ENCODE data around the gene SMYD3.

SMYD3 gene

DNA sequence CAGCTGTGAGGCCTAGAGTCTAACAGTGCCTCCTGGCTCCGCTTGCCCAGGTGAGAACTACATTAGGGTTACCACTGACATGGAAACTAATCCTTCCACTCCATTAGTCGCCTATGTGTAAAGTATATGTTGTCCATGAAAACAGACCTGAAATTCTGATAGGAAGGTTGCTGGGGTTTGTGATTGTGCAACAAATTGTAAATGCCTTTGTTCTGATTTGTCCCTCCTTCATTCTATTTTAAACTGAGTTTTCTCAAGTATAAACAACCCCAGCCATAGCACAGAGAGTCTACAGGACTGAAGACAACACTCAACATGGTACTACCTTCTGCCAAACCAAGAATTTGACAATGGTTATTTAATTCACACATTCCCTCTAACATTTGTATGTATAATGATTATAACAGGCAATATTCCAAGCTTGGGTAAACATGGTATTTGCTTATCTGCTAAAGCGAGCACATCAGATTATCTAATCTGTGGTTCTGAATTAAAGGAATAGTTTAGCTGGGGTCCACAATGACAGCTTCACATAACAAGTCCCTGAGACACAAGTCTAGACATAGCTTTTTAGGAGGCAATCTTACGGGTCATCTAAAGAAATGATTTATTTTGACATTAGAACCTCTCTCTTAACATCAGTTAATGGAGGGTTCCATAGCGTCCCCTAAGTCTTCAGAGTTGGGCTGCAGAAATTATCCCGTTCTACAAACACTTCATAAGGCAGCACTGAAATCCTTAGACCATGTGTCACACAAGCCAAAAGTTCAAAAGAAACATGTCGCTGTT lies 633.0 kb downstream of the SMYD3 start:
- Histone ChIP-seq H3K4me2 (no peak overlapping the region), H3K9ac (no peak overlapping the region), H3K4me1 (peaks cover 0 to 17% (median 8%) of the 10 kb centered on the region in 10 experiments; a peak in 15 of 20 replicates), H4K20me1 (no peaks in the 10 kb centered on the region), H3K27ac (no peak overlapping the region), H3K4me3 (no peak overlapping the region), H3K27me3 (no peaks in the 10 kb centered on the region), H3K36me3 (peaks cover 0 to 7% (median 0%) of the 10 kb centered on the region in 11 experiments; a peak in 2 of 22 replicates), H3K9me3 (replicated peaks in 1 of 11) (no peaks in the 10 kb centered on the region)
- peak in 1 of 11 experiments; percentile 20; a peak in 1 of 22 replicates for TF ChIP-seq Cebpa-rat (IDR thresholded peaks at IDR 0.05)

DNA sequence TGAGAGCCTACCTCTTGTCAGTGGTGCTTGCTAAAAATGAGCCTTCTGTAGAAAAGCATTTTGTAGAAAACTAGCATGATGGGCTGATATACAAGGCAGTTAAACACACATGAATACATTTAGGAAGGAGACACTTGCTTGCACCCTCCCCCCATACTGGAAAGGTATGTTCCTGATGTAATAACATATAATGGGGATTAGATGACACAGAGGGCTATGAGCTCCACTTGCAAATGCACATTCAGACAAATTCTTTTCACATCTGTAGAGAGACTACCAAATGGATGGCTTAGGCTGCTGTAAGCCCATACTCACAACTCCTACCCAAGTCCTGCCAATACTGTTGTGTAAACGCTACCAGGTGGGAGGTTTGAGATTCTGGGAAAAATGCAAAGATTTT lies 634.0 kb downstream of the SMYD3 start:
- H3K4me3 ChIP-seq = no peak overlapping the region
- H3K9me3 ChIP-seq (replicated peaks in 1 of 11) = no peaks in the 10 kb centered on the region
- no peak overlapping the region for H3K9ac ChIP-seq
- H3K4me1 ChIP-seq = peaks cover 0 to 11% (median 2%) of the 10 kb centered on the region in 10 experiments; a peak in 15 of 20 replicates
- no peak overlapping the region for H3K4me2 ChIP-seq
- H3K36me3 ChIP-seq = peaks cover 0 to 7% (median 0%) of the 10 kb centered on the region in 11 experiments; a peak in 2 of 22 replicates
- no peaks in the 10 kb centered on the region for H3K27me3 ChIP-seq
- TF ChIP-seq Cebpa-rat (IDR thresholded peaks at IDR 0.05) = no peak
- H3K27ac ChIP-seq = no peak overlapping the region
- no peaks in the 10 kb centered on the region for H4K20me1 ChIP-seq

DNA sequence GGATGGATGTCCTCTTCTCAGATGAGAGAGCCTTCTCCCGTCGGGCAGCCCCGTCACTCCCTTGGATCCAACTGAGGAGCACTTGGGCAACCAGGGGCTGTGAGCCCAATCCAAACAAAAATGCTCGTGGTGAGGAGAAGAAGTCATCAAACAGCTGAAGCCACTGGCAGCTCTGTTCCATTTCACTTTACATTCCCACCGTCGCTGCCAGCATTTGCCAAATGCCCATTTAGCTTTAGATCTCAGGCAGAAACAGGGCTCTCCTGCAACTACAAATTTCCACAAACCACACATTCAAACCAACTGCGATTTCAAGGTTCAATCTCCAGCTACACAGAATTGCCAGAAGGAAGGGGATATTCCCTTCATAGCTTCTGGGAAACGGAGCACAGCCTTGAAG lies 634.6 kb downstream of the SMYD3 start:
- Histone ChIP-seq H3K9me3 (replicated peaks in 1 of 11) (no peaks in the 10 kb centered on the region), H3K4me3 (no peak overlapping the region), H3K4me1 (peaks cover 0 to 7% (median 0%) of the 10 kb centered on the region in 10 experiments; a peak in 7 of 20 replicates), H3K27ac (no peak overlapping the region), H3K27me3 (no peaks in the 10 kb centered on the region), H3K36me3 (peaks cover 0 to 7% (median 0%) of the 10 kb centered on the region in 11 experiments; a peak in 2 of 22 replicates), H3K9ac (no peak overlapping the region), H4K20me1 (no peaks in the 10 kb centered on the region), H3K4me2 (no peak overlapping the region)
- TF ChIP-seq Cebpa-rat (IDR thresholded peaks at IDR 0.05) = no peak

DNA sequence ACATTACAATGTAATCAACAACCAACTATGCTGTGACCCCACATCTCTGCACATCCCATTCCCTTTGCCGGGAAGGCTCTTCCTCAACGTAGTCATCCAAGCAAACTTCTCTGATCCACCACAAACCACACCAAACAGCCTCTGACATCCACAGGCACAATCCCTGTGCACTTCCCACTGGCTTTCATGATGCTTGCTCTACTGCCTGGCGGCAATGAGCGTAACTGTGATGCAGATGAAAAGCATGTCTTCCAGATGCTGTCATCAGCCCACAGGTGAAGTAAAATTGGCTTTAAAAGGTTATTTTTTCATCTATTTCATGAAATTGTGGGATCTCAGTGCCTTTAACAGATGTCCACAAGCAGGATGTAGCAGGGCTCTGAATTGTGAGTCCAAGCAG lies 635.2 kb downstream of the SMYD3 start:
- no peak for TF ChIP-seq Cebpa-rat (IDR thresholded peaks at IDR 0.05)
- no peak overlapping the region for H3K27ac ChIP-seq

DNA sequence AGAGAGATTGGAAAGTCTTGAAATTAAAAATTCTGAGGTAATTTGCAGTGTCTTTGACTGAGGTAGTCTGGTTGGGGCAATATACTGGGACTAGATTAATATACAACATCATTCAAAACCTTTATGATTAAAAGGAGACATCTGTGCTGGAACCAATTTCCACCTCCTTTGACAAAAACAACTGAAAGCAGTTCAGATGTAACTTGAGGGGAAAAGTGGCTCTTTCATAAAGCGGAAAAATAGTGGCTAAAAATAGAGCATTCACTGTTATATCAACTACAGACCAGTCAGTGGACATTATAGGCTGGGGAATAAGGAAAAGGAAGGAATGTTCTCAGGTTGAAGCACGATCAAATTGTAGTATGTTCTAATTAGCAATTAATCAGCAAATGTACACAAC lies 635.9 kb downstream of the SMYD3 start:
- Histone ChIP-seq H3K27me3 (no peaks in the 10 kb centered on the region), H3K9me3 (replicated peaks in 1 of 11) (no peaks in the 10 kb centered on the region), H3K9ac (no peak overlapping the region), H4K20me1 (no peaks in the 10 kb centered on the region), H3K4me3 (no peak overlapping the region), H3K4me2 (no peak overlapping the region), H3K27ac (no peak overlapping the region), H3K36me3 (peaks cover 0 to 7% (median 0%) of the 10 kb centered on the region in 11 experiments; a peak in 2 of 22 replicates), H3K4me1 (peaks cover 0 to under 1% (median 0%) of the 10 kb centered on the region in 10 experiments; a peak in 2 of 20 replicates)
- no peak for TF ChIP-seq Cebpa-rat (IDR thresholded peaks at IDR 0.05)

More for the DNA sequence above, 635.2 kb downstream of the SMYD3 start:
- Histone ChIP-seq H3K4me1 (peaks cover 0 to 3% (median 0%) of the 10 kb centered on the region in 10 experiments; a peak in 7 of 20 replicates), H3K27me3 (no peaks in the 10 kb centered on the region), H3K9ac (no peak overlapping the region), H3K36me3 (peaks cover 0 to 7% (median 0%) of the 10 kb centered on the region in 11 experiments; a peak in 2 of 22 replicates), H3K4me3 (no peak overlapping the region), H3K4me2 (no peak overlapping the region), H4K20me1 (no peaks in the 10 kb centered on the region), H3K9me3 (replicated peaks in 1 of 11) (no peaks in the 10 kb centered on the region)

DNA sequence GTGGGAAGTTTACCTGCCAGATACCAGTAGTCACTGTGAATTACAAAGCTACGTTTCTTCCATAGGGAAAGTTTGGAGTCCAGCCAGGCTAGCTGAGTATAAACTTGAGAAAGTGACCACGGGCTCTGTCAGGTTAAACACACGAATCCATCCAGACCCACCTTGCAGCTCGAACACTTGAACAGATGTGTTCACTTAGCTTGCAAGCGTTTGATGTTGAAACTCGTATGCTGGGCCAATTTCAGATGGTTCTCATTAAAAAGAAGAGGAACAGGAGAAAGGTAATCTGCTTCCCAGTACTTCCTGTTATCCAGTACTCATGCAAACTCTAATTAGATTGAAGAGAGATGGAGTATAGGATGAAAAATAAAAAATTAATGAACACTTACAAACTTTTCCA lies 636.4 kb downstream of the SMYD3 start:
- TF ChIP-seq Cebpa-rat (IDR thresholded peaks at IDR 0.05) = no peak
- no peak overlapping the region for H3K4me2 ChIP-seq
- no peaks in the 10 kb centered on the region for H4K20me1 ChIP-seq
- H3K9me3 ChIP-seq (replicated peaks in 1 of 11) = no peaks in the 10 kb centered on the region
- no peaks in the 10 kb centered on the region for H3K27me3 ChIP-seq
- no peak overlapping the region for H3K4me3 ChIP-seq
- H3K36me3 ChIP-seq = peaks cover 0 to 7% (median 0%) of the 10 kb centered on the region in 11 experiments; a peak in 2 of 22 replicates
- no peak overlapping the region for H3K9ac ChIP-seq
- H3K27ac ChIP-seq = no peak overlapping the region
- H3K4me1 ChIP-seq = peaks cover 0 to 6% (median 0%) of the 10 kb centered on the region in 10 experiments; a peak in 4 of 20 replicates

DNA sequence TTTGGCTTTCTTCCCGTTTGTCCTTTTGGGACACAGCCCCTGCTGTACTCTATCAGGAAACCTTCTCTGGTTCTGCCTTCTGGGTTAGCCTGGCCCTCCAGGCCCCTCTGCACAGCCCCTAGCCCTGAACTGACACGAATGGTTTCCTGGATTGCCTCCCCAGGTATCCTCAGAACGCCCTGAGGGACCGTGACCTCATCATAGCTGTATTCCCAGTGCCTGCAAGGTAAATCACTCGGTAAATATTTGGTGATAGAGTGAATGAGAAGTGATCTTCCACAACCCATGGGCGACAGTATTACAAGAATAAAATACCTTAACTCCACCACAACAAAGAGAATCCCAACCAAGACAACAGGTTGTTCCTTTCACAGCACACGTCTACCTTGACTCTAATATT lies 637.2 kb downstream of the SMYD3 start:
- H3K4me3 ChIP-seq = no peak overlapping the region
- no peak overlapping the region for H3K9ac ChIP-seq
- no peaks in the 10 kb centered on the region for H3K9me3 ChIP-seq (replicated peaks in 1 of 11)
- no peaks in the 10 kb centered on the region for H3K27me3 ChIP-seq
- no peak for TF ChIP-seq Cebpa-rat (IDR thresholded peaks at IDR 0.05)
- H3K4me1 ChIP-seq = peaks cover 0 to 7% (median 0%) of the 10 kb centered on the region in 10 experiments; a peak in 3 of 20 replicates
- no peaks in the 10 kb centered on the region for H4K20me1 ChIP-seq
- no peak overlapping the region for H3K4me2 ChIP-seq
- no peak overlapping the region for H3K27ac ChIP-seq
- H3K36me3 ChIP-seq = peaks cover 0 to 7% (median 0%) of the 10 kb centered on the region in 11 experiments; a peak in 2 of 22 replicates

DNA sequence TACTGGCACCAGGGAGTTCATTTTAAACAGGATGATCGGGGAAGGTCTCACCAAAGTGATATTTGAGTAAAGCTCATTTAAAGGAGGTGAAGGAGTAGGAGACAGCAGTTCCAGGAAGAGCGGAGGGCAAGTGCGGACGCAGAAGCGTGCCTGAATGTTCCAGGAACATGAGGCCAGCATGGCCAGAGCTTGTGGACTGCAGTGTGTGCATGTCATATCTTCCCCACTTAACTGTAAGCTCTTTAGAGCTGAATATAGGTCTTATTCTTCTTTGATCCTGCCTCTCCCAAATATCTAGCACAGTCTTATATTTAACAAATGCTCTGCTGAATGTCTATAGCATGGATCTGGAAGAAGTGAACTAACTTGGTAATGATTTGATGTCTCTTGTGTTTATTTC lies 639.3 kb downstream of the SMYD3 start:
- Histone ChIP-seq H3K36me3 (peaks cover 7 to 13% (median 10%) of the 10 kb centered on the region in 11 experiments; a peak in 11 of 22 replicates), H3K9me3 (replicated peaks in 1 of 11) (no peaks in the 10 kb centered on the region), H3K27ac (no peak overlapping the region), H3K4me3 (no peak overlapping the region), H4K20me1 (no peaks in the 10 kb centered on the region), H3K27me3 (no peaks in the 10 kb centered on the region), H3K9ac (no peak overlapping the region), H3K4me2 (no peak overlapping the region), H3K4me1 (peaks cover 0 to 7% (median 0%) of the 10 kb centered on the region in 10 experiments; a peak in 3 of 20 replicates)
- TF ChIP-seq Cebpa-rat (IDR thresholded peaks at IDR 0.05) = no peak

DNA sequence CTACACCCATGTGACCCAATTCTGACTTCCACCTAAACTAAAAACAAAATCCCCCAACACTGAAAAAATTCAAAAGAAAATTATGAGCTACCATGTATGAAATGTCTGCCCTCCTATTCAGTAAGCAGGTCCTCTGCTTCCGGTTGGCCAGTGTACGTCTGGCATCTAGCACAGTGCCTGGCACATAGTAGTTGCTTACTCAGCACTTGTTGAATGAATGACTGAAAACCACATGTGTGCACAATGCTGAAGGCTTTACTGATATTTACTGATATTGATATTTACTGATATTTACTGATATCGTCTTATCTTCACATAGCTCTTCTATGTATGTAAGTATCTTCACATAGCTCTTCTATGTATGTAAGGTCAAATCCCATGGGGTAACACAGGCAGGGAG lies 642.2 kb downstream of the SMYD3 start:
- Histone ChIP-seq H4K20me1 (no peaks in the 10 kb centered on the region), H3K9ac (no peak overlapping the region), H3K9me3 (replicated peaks in 1 of 11) (no peaks in the 10 kb centered on the region), H3K36me3 (peaks cover 0 to 15% (median 10%) of the 10 kb centered on the region in 11 experiments; a peak in 11 of 22 replicates), H3K27me3 (no peaks in the 10 kb centered on the region), H3K27ac (no peak overlapping the region), H3K4me1 (peaks cover 16 to 28% (median 21%) of the 10 kb centered on the region in 10 experiments; a peak in 19 of 20 replicates), H3K4me3 (no peak overlapping the region), H3K4me2 (no peak overlapping the region)
- TF ChIP-seq Cebpa-rat (IDR thresholded peaks at IDR 0.05) = no peak

Data from BLaER1 treated with 17β-estradiol and CSF1 and Interleukin-3, amounts not matched to agents 10 nM and 100 nM (cell line).